ENCODE data around the gene GHITM. TPM values are rescaled to one million over a fixed set of nuclear protein-coding genes. Genes with fewer than 3 reads are reported as not detected.

The GHITM gene
- total RNA-seq, 5 donors from 2014 or later (not counting 1 experiment from before 2014, with no cell fraction given) = 68.6 to 84.9 (median 83.8) TPM

DNA sequence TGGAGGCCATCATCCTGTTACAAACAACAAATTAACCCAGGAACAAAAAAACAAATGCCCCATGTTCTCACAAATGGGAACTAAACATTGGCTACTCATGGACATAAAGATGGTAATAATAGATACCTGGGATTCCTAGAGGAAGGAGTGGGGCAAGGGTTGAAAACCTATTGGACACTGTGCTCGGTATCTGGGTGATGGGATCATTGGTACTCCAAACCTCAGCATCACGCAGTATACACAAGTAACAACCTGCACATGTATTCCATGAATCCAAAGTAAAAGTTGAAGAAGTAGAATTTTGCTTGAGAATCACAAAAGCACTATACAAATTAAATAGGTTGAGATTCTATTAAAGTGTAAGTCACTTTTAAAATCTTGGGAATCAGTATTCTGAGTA is 16.7 kb downstream of the GHITM start:
- H3K36me3 ChIP-seq (ENCODE audit: control insufficient read depth in 2 of 2, extremely low read depth in 1 of 2, insufficient read depth in 1 of 2, low read length in 1 of 2) = peaks cover 1 to 35% of the 10 kb centered on the region in 2 donors
- WGBS (ENCODE audit: insufficient coverage) = no CpG with 5 or more reads among the region's 2 CpGs
- H3K4me3 ChIP-seq (ENCODE audit: control insufficient read depth in 1 of 2, extremely low read depth in 1 of 2, low read length in 1 of 2) = no peak overlapping the region
- DNase-seq (no peak), ATAC-seq (replicated peaks in 1 of 4) (no peak)
- ChIA-PET CTCF (interaction anchor here in 1 of 2 donors (1.2 kb wide), 1 partner anchor 8 kb away, joined by 5 read pairs; no protein-coding TSS in a partner anchor), POLR2A (interaction anchor here in 1 of 2 donors (1.0 to 1.4 kb wide), 2 partner anchors 8 to 16 kb away, joined by 3 to 5 read pairs; no protein-coding TSS in a partner anchor)
- Mint-ChIP-seq H3K4me1 (peaks cover 8 to 19% (median 17%) of the 10 kb centered on the region in 3 donors), H3K9me3 (no peaks in the 10 kb centered on the region), H3K27me3 (no peaks in the 10 kb centered on the region), H3K4me3 (no peak overlapping the region), H3K27ac (peak overlapping the region in 1 of 2 donors; percentile 62), H3K36me3 (peaks cover 22% of the 10 kb centered on the region)
- H3K27me3 ChIP-seq (replicated peaks in 1 of 2; ENCODE audit: control insufficient read depth in 2 of 2, extremely low read depth in 1 of 2, insufficient read depth in 2 of 2, low read length in 1 of 2) = no peaks in the 10 kb centered on the region
- H3K27ac ChIP-seq (ENCODE audit: low read length) = no peak overlapping the region
- no peaks in the 10 kb centered on the region for H3K9me3 ChIP-seq
- H3K4me1 ChIP-seq (ENCODE audit: control insufficient read depth in 1 of 2, extremely low read depth in 1 of 2, insufficient read depth in 2 of 2, low read length in 2 of 2) = peaks cover 0 to 4% of the 10 kb centered on the region in 2 experiments

DNA sequence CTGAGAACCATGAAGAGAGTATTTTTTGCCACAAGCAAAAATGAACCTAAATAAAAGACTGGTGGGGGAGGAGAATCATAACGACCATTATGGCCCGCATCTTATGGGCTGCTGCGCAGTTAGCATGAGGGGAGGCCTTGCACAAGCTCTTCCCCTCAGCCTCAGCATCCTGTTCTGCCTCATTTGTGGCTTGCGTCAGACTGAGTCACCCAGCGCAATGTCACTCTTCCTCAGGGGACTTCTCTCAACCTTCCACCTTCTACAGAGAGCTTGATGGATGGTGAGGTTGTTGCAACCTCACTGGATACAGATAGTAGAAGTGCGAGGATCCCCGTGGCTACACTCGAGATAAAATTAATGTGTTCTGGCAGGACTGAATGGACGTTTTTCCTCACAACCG is 17.5 kb downstream of the GHITM start:
- Mint-ChIP-seq H3K4me3 (no peak overlapping the region), H3K27me3 (no peaks in the 10 kb centered on the region), H3K27ac (peak overlapping the region; percentile 10 to 62), H3K9me3 (no peaks in the 10 kb centered on the region), H3K4me1 (peaks cover 8 to 17% (median 14%) of the 10 kb centered on the region in 3 donors), H3K36me3 (peaks cover 19% of the 10 kb centered on the region)
- POLR2A ChIA-PET = interaction anchor here in 1 of 2 donors (1.0 to 1.4 kb wide), 2 partner anchors 9 to 16 kb away, joined by 3 to 5 read pairs; no protein-coding TSS in a partner anchor
- H3K9me3 ChIP-seq = no peaks in the 10 kb centered on the region
- no peaks in the 10 kb centered on the region for H3K27me3 ChIP-seq (replicated peaks in 1 of 2; ENCODE audit: control insufficient read depth in 2 of 2, extremely low read depth in 1 of 2, insufficient read depth in 2 of 2, low read length in 1 of 2)
- 80% methylated on average over 5 of the region's 10 CpGs for WGBS (ENCODE audit: insufficient coverage)
- H3K4me1 ChIP-seq (ENCODE audit: control insufficient read depth in 1 of 2, extremely low read depth in 1 of 2, insufficient read depth in 2 of 2, low read length in 2 of 2) = peaks cover 0 to 4% of the 10 kb centered on the region in 2 experiments
- CTCF ChIA-PET = interaction anchor here in 1 of 2 donors (0.8 to 1.2 kb wide), 4 partner anchors 9 to 218 kb away, joined by 3 to 5 read pairs (median 3); no protein-coding TSS in a partner anchor
- peak; percentile 69 to 96 (median 86) for ATAC-seq (replicated peaks in 1 of 4)
- peaks cover 0 to 29% of the 10 kb centered on the region in 2 donors for H3K36me3 ChIP-seq (ENCODE audit: control insufficient read depth in 2 of 2, extremely low read depth in 1 of 2, insufficient read depth in 1 of 2, low read length in 1 of 2)
- H3K4me3 ChIP-seq (ENCODE audit: control insufficient read depth in 1 of 2, extremely low read depth in 1 of 2, low read length in 1 of 2) = no peak overlapping the region
- peak in 31 of 35 experiments; percentile 8 to 63 (median 38) for DNase-seq
- peak overlapping the region; percentile 11 for H3K27ac ChIP-seq (ENCODE audit: low read length)

DNA sequence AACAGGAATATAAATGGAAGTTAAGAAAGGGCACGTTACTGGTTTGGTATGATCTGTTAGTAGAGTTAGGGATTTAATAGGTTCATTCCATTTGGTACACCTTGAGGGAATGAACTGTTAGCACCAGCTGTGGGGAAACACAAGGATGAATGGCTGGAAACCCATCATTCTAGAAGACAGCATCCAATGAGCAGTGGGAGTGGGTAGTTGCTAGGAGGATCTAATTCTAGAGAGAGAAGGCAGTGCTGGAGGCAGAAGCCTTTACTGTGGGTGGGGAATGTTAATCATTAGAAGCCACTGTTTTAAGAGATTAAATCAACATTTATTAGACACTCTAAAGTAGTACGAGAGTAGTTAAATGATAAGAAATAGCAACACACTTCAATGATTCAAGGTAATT is 18.8 kb downstream of the GHITM start:
- H3K36me3 Mint-ChIP-seq = peaks cover 14% of the 10 kb centered on the region
- Histone ChIP-seq H3K4me3 (ENCODE audit: control insufficient read depth in 1 of 2, extremely low read depth in 1 of 2, low read length in 1 of 2) (no peak overlapping the region), H3K9me3 (no peaks in the 10 kb centered on the region), H3K36me3 (ENCODE audit: control insufficient read depth in 2 of 2, extremely low read depth in 1 of 2, insufficient read depth in 1 of 2, low read length in 1 of 2) (peaks cover 0 to 16% of the 10 kb centered on the region in 2 donors), H3K27me3 (replicated peaks in 1 of 2; ENCODE audit: control insufficient read depth in 2 of 2, extremely low read depth in 1 of 2, insufficient read depth in 2 of 2, low read length in 1 of 2) (no peaks in the 10 kb centered on the region), H3K4me1 (ENCODE audit: control insufficient read depth in 1 of 2, extremely low read depth in 1 of 2, insufficient read depth in 2 of 2, low read length in 2 of 2) (peaks cover 0 to 4% of the 10 kb centered on the region in 2 experiments), H3K27ac (ENCODE audit: low read length) (no peak overlapping the region)
- WGBS (ENCODE audit: insufficient coverage) = 100% methylated on average over 1 of the region's 2 CpGs
- ATAC-seq (replicated peaks in 1 of 4) = no peak
- H3K9me3 Mint-ChIP-seq = no peaks in the 10 kb centered on the region
- H3K4me3 Mint-ChIP-seq = no peak overlapping the region
- DNase-seq = no peak
- ChIA-PET POLR2A (no interaction called here), CTCF (no interaction called here)
- peaks cover 8 to 17% (median 14%) of the 10 kb centered on the region in 3 donors for H3K4me1 Mint-ChIP-seq
- peaks cover under 1 to 2% of the 10 kb centered on the region in 2 donors for H3K27me3 Mint-ChIP-seq
- no peak overlapping the region for H3K27ac Mint-ChIP-seq

DNA sequence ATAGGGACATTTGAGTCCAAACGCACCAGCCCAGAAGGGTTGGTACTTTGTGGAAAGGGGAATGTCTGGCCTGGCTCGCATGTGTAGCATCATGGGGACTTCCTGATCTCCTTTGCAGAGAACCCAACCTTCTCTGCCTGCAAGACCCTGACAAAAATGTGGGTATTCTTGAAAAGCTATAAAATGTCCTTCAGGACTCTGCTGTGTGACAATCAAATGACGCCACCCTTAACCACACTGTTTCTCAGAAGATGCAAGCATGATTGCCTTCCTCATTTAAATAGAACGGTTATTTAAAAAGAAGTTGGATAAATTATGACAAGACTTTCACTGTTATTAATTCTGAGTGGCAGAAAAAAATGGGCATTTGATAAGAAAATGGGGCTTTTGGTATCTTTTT is 19.2 kb downstream of the GHITM start:
- peaks cover 9% of the 10 kb centered on the region for H3K36me3 Mint-ChIP-seq
- H3K9me3 Mint-ChIP-seq = no peaks in the 10 kb centered on the region
- H3K36me3 ChIP-seq (ENCODE audit: control insufficient read depth in 2 of 2, extremely low read depth in 1 of 2, insufficient read depth in 1 of 2, low read length in 1 of 2) = peaks cover 0 to 11% of the 10 kb centered on the region in 2 donors
- H3K27ac ChIP-seq (ENCODE audit: low read length) = no peak overlapping the region
- H3K4me3 ChIP-seq (ENCODE audit: control insufficient read depth in 1 of 2, extremely low read depth in 1 of 2, low read length in 1 of 2) = no peak overlapping the region
- DNase-seq (no peak), ATAC-seq (replicated peaks in 1 of 4) (no peak)
- no peaks in the 10 kb centered on the region for H3K27me3 ChIP-seq (replicated peaks in 1 of 2; ENCODE audit: control insufficient read depth in 2 of 2, extremely low read depth in 1 of 2, insufficient read depth in 2 of 2, low read length in 1 of 2)
- peaks cover 0 to 4% of the 10 kb centered on the region in 2 experiments for H3K4me1 ChIP-seq (ENCODE audit: control insufficient read depth in 1 of 2, extremely low read depth in 1 of 2, insufficient read depth in 2 of 2, low read length in 2 of 2)
- CTCF ChIA-PET = no interaction called here
- H3K4me1 Mint-ChIP-seq = peaks cover 8 to 17% (median 14%) of the 10 kb centered on the region in 3 donors
- POLR2A ChIA-PET = interaction anchor here in 1 of 2 donors (1.1 kb wide), 1 partner anchor 21 kb away, joined by 5 read pairs; no protein-coding TSS in a partner anchor
- no peaks in the 10 kb centered on the region for H3K9me3 ChIP-seq
- H3K4me3 Mint-ChIP-seq = no peak overlapping the region
- peaks cover 3 to 7% of the 10 kb centered on the region in 2 donors for H3K27me3 Mint-ChIP-seq
- H3K27ac Mint-ChIP-seq = no peak overlapping the region
- no CpG with 5 or more reads among the region's 4 CpGs for WGBS (ENCODE audit: insufficient coverage)

DNA sequence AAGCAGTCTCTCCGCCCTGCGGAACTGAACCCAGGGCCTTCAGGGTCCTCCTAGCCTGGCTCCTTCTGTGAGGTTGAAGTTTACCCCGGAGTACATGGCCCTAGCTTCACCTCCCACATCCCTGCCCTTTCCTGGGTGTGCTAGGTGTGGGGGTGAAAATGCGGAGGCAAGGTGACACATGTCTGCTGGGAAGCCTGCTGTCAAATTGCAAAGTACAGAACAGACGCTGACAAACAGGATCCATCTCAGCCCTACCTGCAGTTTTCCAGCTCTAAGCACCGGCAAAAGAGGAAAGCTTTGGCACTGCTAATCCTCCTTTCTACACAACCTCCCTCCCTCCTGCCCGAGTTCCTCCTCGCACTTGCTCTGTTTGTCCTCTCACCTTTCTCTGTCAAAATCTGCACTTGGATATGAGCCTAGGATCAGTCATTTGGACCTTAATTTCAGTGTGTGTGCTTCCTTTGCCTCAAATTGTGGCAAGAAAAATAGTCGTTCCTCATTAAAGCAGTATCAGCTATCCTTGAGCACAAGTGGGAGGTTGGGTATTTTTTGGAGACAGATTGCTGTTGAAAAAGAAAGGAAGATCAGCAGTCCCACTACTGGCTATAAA is 19.9 kb downstream of the GHITM start:
- Histone ChIP-seq H3K4me3 (ENCODE audit: control insufficient read depth in 1 of 2, extremely low read depth in 1 of 2, low read length in 1 of 2) (no peak overlapping the region), H3K27ac (ENCODE audit: low read length) (no peak overlapping the region), H3K9me3 (no peaks in the 10 kb centered on the region), H3K4me1 (ENCODE audit: control insufficient read depth in 1 of 2, extremely low read depth in 1 of 2, insufficient read depth in 2 of 2, low read length in 2 of 2) (peaks cover 0 to 4% of the 10 kb centered on the region in 2 experiments), H3K36me3 (ENCODE audit: control insufficient read depth in 2 of 2, extremely low read depth in 1 of 2, insufficient read depth in 1 of 2, low read length in 1 of 2) (peaks cover 0 to 7% of the 10 kb centered on the region in 2 donors), H3K27me3 (replicated peaks in 1 of 2; ENCODE audit: control insufficient read depth in 2 of 2, extremely low read depth in 1 of 2, insufficient read depth in 2 of 2, low read length in 1 of 2) (no peaks in the 10 kb centered on the region)
- ATAC-seq (replicated peaks in 1 of 4) = no peak
- CTCF ChIA-PET = no interaction called here
- Mint-ChIP-seq H3K36me3 (peaks cover 6% of the 10 kb centered on the region), H3K4me1 (peaks cover 8 to 17% (median 14%) of the 10 kb centered on the region in 3 donors), H3K27ac (no peak overlapping the region), H3K27me3 (peaks cover 3 to 10% of the 10 kb centered on the region in 2 donors), H3K4me3 (no peak overlapping the region), H3K9me3 (no peaks in the 10 kb centered on the region)
- POLR2A ChIA-PET = interaction anchor here in 1 of 2 donors (1.1 kb wide), 1 partner anchor 22 kb away, joined by 5 read pairs; no protein-coding TSS in a partner anchor
- DNase-seq = no peak
- WGBS (ENCODE audit: insufficient coverage) = 42% methylated on average over 7 of the region's 9 CpGs

DNA sequence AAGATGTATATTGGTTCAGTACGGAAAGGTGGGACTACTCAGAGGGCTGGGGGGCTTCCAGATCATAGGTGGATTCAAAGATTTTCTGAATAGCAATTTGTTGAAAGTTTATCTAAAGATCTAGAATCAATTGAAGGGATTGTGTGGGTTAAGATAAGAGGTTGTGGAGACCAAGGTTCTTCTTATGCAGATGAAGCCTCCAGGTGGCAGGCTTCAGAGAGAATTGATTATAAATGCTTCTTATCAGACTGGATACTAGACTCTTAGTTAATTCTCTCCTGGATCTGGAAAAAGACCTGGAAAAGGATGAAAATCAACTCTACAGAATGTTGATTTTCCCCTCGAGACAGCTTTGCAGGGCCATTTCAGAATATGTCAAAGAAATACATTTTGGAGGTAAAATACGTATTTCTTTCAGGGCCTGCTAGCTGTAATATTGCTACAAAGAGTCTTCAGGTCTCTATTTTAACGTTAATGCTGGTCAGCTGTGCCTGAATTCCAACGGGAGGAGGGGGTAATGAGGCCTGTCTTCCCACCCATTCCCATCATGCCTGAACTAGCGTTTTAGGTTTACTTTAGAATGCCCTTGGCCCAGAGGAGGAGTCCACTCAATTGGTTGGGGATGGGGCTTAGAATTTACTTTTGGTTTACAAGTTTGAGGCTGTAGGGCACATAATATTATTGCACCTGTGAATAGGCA is 21.5 kb downstream of the GHITM start:
- CTCF ChIA-PET = interaction anchor here in 1 of 2 donors (2.0 kb wide), 1 partner anchor 13 kb away, joined by 7 read pairs; no protein-coding TSS in a partner anchor
- H3K36me3 Mint-ChIP-seq = no peaks in the 10 kb centered on the region
- 80% methylated on average over 1 of the region's 6 CpGs for WGBS (ENCODE audit: insufficient coverage)

More for the DNA sequence above, 21.5 kb downstream of the GHITM start:
- H3K27me3 ChIP-seq (replicated peaks in 1 of 2; ENCODE audit: control insufficient read depth in 2 of 2, extremely low read depth in 1 of 2, insufficient read depth in 2 of 2, low read length in 1 of 2) = no peaks in the 10 kb centered on the region
- H3K4me1 ChIP-seq (ENCODE audit: control insufficient read depth in 1 of 2, extremely low read depth in 1 of 2, insufficient read depth in 2 of 2, low read length in 2 of 2) = peaks cover 0 to 4% of the 10 kb centered on the region in 2 experiments
- Mint-ChIP-seq H3K4me1 (peaks cover 8 to 17% (median 14%) of the 10 kb centered on the region in 3 donors), H3K9me3 (no peaks in the 10 kb centered on the region), H3K4me3 (no peak overlapping the region), H3K27ac (no peak overlapping the region), H3K27me3 (peaks cover 7 to 14% of the 10 kb centered on the region in 2 donors)
- no peaks in the 10 kb centered on the region for H3K36me3 ChIP-seq (ENCODE audit: control insufficient read depth in 2 of 2, extremely low read depth in 1 of 2, insufficient read depth in 1 of 2, low read length in 1 of 2)
- POLR2A ChIA-PET = no interaction called here
- H3K9me3 ChIP-seq = no peaks in the 10 kb centered on the region
- ATAC-seq (replicated peaks in 1 of 4) = no peak
- no peak for DNase-seq
- no peak overlapping the region for H3K4me3 ChIP-seq (ENCODE audit: control insufficient read depth in 1 of 2, extremely low read depth in 1 of 2, low read length in 1 of 2)
- H3K27ac ChIP-seq (ENCODE audit: low read length) = no peak overlapping the region

Measured in T-cell (primary cell).